Measurements from ENCODE around the gene SLC3A2. TPM values are rescaled to one million over a fixed set of nuclear protein-coding genes. Genes with fewer than 3 reads are reported as not detected.

SLC3A2 gene
- total RNA-seq, 1 donor, result 259 TPM

- Histone ChIP-seq H3K4me1 (ENCODE audit: insufficient read depth, low read length) (no peaks in the 10 kb centered on the region), H3K27ac (ENCODE audit: low read depth, low read length) (no peak overlapping the region), H3K9me3 (ENCODE audit: low read depth, low read length) (no peaks in the 10 kb centered on the region), H3K79me2 (ENCODE audit: insufficient read depth, low read length) (no peaks in the 10 kb centered on the region), H3K4me2 (ENCODE audit: insufficient read depth, low read length) (no peak overlapping the region), H3K4me3 (ENCODE audit: insufficient read depth, low read length) (no peak overlapping the region), H3K27me3 (ENCODE audit: insufficient read depth, low read length) (peaks cover 7% of the 10 kb centered on the region), H3K36me3 (ENCODE audit: insufficient read depth, low read length) (no peaks in the 10 kb centered on the region), H4K20me1 (ENCODE audit: insufficient read depth, low read length) (no peaks in the 10 kb centered on the region), H2AFZ (ENCODE audit: low read length) (no peak overlapping the region)
- DNase-seq (ENCODE audit: insufficient read length, low spot score, missing footprints), result no peak
- no peak for TF ChIP-seq CTCF (IDR thresholded peaks at IDR 0.05; ENCODE audit: extremely low read depth, low read depth, low read length)
Measured at GRCh38 chr11:62896049-62896448, 15.4 kb downstream of the SLC3A2 start.

- H3K4me3 ChIP-seq (ENCODE audit: insufficient read depth, low read length), result no peak overlapping the region
- no peaks in the 10 kb centered on the region for H3K9me3 ChIP-seq (ENCODE audit: low read depth, low read length)
- H3K36me3 ChIP-seq (ENCODE audit: insufficient read depth, low read length), result no peaks in the 10 kb centered on the region
- H3K27ac ChIP-seq (ENCODE audit: low read depth, low read length), result no peak overlapping the region
- H3K79me2 ChIP-seq (ENCODE audit: insufficient read depth, low read length), result no peaks in the 10 kb centered on the region
- no peaks in the 10 kb centered on the region for H4K20me1 ChIP-seq (ENCODE audit: insufficient read depth, low read length)
- no peaks in the 10 kb centered on the region for H3K4me1 ChIP-seq (ENCODE audit: insufficient read depth, low read length)
- no peak overlapping the region for H2AFZ ChIP-seq (ENCODE audit: low read length)
- peaks cover 7% of the 10 kb centered on the region for H3K27me3 ChIP-seq (ENCODE audit: insufficient read depth, low read length)
- no peak overlapping the region for H3K4me2 ChIP-seq (ENCODE audit: insufficient read depth, low read length)
- TF ChIP-seq CTCF (IDR thresholded peaks at IDR 0.05; ENCODE audit: extremely low read depth, low read depth, low read length), result no peak
- no peak for DNase-seq (ENCODE audit: insufficient read length, low spot score, missing footprints)
Measured at GRCh38 chr11:62897311-62897710, 16.6 kb downstream of the SLC3A2 start.

- no peaks in the 10 kb centered on the region for H3K36me3 ChIP-seq (ENCODE audit: insufficient read depth, low read length)
- no peak for TF ChIP-seq CTCF (IDR thresholded peaks at IDR 0.05; ENCODE audit: extremely low read depth, low read depth, low read length)
- DNase-seq (ENCODE audit: insufficient read length, low spot score, missing footprints), result no peak
Measured at GRCh38 chr11:62898027-62898426, 17.3 kb downstream of the SLC3A2 start.

GRCh38 chr11:62902932-62903331 is 22.2 kb downstream of the SLC3A2 start:
- TF ChIP-seq CTCF (IDR thresholded peaks at IDR 0.05; ENCODE audit: extremely low read depth, low read depth, low read length), result no peak
- H3K27me3 ChIP-seq (ENCODE audit: insufficient read depth, low read length), result peaks cover 14% of the 10 kb centered on the region
- no peaks in the 10 kb centered on the region for H3K36me3 ChIP-seq (ENCODE audit: insufficient read depth, low read length)
- peaks cover 3% of the 10 kb centered on the region for H3K4me1 ChIP-seq (ENCODE audit: insufficient read depth, low read length)
- no peaks in the 10 kb centered on the region for H3K79me2 ChIP-seq (ENCODE audit: insufficient read depth, low read length)
- H3K9me3 ChIP-seq (ENCODE audit: low read depth, low read length), result no peaks in the 10 kb centered on the region
- H2AFZ ChIP-seq (ENCODE audit: low read length), result no peak overlapping the region
- H3K4me3 ChIP-seq (ENCODE audit: insufficient read depth, low read length), result no peak overlapping the region
- no peaks in the 10 kb centered on the region for H4K20me1 ChIP-seq (ENCODE audit: insufficient read depth, low read length)
- no peak overlapping the region for H3K4me2 ChIP-seq (ENCODE audit: insufficient read depth, low read length)
- H3K27ac ChIP-seq (ENCODE audit: low read depth, low read length), result no peak overlapping the region
- no peak for DNase-seq (ENCODE audit: insufficient read length, low spot score, missing footprints)

More at GRCh38 chr11:62898027-62898426, 17.3 kb downstream of the SLC3A2 start:
- no peak overlapping the region for H2AFZ ChIP-seq (ENCODE audit: low read length)
- H3K27ac ChIP-seq (ENCODE audit: low read depth, low read length), result no peak overlapping the region
- peaks cover 7% of the 10 kb centered on the region for H3K27me3 ChIP-seq (ENCODE audit: insufficient read depth, low read length)
- no peak overlapping the region for H3K4me3 ChIP-seq (ENCODE audit: insufficient read depth, low read length)
- no peaks in the 10 kb centered on the region for H3K79me2 ChIP-seq (ENCODE audit: insufficient read depth, low read length)
- no peaks in the 10 kb centered on the region for H4K20me1 ChIP-seq (ENCODE audit: insufficient read depth, low read length)
- H3K4me1 ChIP-seq (ENCODE audit: insufficient read depth, low read length), result no peaks in the 10 kb centered on the region
- H3K4me2 ChIP-seq (ENCODE audit: insufficient read depth, low read length), result no peak overlapping the region
- no peaks in the 10 kb centered on the region for H3K9me3 ChIP-seq (ENCODE audit: low read depth, low read length)
